NT2/D1 (cell line): Measurements from ENCODE around the gene LRMDA.

Source experiments
- DNase-seq: peaks from one replicate; pipeline ENCODE4 v3.0.0-alpha.2; 2011; ENCODE audit warnings: low read depth, low spot score
- H3K27me3 ChIP-seq: 2 replicates; pipeline ENCODE4 v1.6.0; 2011; ENCODE audit warnings: mild to moderate bottlenecking; ENCODE audit not compliant: insufficient read length, insufficient read depth
- H3K36me3 ChIP-seq: 2 replicates; pipeline ENCODE4 v1.6.1; 2011; ENCODE audit warnings: mild to moderate bottlenecking, low read length, mixed read lengths; ENCODE audit not compliant: insufficient read depth, insufficient read length
- H3K4me1 ChIP-seq: 2 replicates; pipeline ENCODE4 v1.5.1; 2011; ENCODE audit not compliant: insufficient read depth, insufficient read length
- H3K4me3 ChIP-seq: 2 replicates; pipeline ENCODE4 v1.5.1; 2011; ENCODE audit warnings: low read depth; ENCODE audit not compliant: insufficient read length
- H3K9ac ChIP-seq: 2 replicates; pipeline ENCODE4 v1.6.0; 2011; ENCODE audit warnings: low read depth; ENCODE audit not compliant: insufficient read length
- H3K9me3 ChIP-seq: 2 replicates; pipeline ENCODE4 v1.5.1; 2011; ENCODE audit warnings: mild to moderate bottlenecking, low read length; ENCODE audit not compliant: insufficient read depth
- SUZ12 ChIP-seq: IDR thresholded peaks from 2 replicates; pipeline ENCODE4 v1.6.1; 2011; ENCODE audit not compliant: insufficient read length, insufficient read depth; ENCODE audit errors: extremely low read depth
- YY1 ChIP-seq: IDR thresholded peaks from 2 replicates; pipeline ENCODE4 v1.6.1; 2011; ENCODE audit not compliant: insufficient read length, insufficient read depth
- ZNF274 ChIP-seq: IDR thresholded peaks from 2 replicates; pipeline ENCODE4 v1.6.1; 2011; ENCODE audit warnings: mild to moderate bottlenecking, low read depth, low read length

Gene LRMDA

GRCh38 chr10:75827587-75828021 lies 396.2 kb downstream of the LRMDA start:
- TF ChIP-seq YY1 (no peak), SUZ12 (no peak), ZNF274 (no peak)
- Histone ChIP-seq H3K4me3 (no peak overlapping the region), H3K4me1 (no peaks in the 10 kb centered on the region), H3K9ac (no peak overlapping the region), H3K36me3 (no peaks in the 10 kb centered on the region), H3K9me3 (no peaks in the 10 kb centered on the region), H3K27me3 (no peaks in the 10 kb centered on the region)
- no peak for DNase-seq

- Histone ChIP-seq H3K27me3 (no peaks in the 10 kb centered on the region), H3K9ac (no peak overlapping the region), H3K4me1 (no peaks in the 10 kb centered on the region), H3K4me3 (no peak overlapping the region), H3K9me3 (no peaks in the 10 kb centered on the region), H3K36me3 (no peaks in the 10 kb centered on the region)
- TF ChIP-seq SUZ12 (no peak), ZNF274 (no peak)
- DNase-seq: no peak
Observed at GRCh38 chr10:75828413-75828812, 397.0 kb downstream of the LRMDA start.

GRCh38 chr10:75836064-75836463 lies 404.6 kb downstream of the LRMDA start:
- H3K4me1 ChIP-seq: no peaks in the 10 kb centered on the region
- TF ChIP-seq SUZ12 (no peak), ZNF274 (no peak), YY1 (no peak)

GRCh38 chr10:75838486-75838885 lies 407.1 kb downstream of the LRMDA start:
- no peaks in the 10 kb centered on the region for H3K9me3 ChIP-seq
- TF ChIP-seq YY1 (no peak), SUZ12 (no peak), ZNF274 (no peak)
- no peaks in the 10 kb centered on the region for H3K4me1 ChIP-seq
- no peak overlapping the region for H3K4me3 ChIP-seq
- DNase-seq: no peak
- H3K9ac ChIP-seq: no peak overlapping the region
- H3K27me3 ChIP-seq: no peaks in the 10 kb centered on the region
- no peaks in the 10 kb centered on the region for H3K36me3 ChIP-seq

More at GRCh38 chr10:75836064-75836463, 404.6 kb downstream of the LRMDA start:
- H3K9me3 ChIP-seq: no peaks in the 10 kb centered on the region
- no peaks in the 10 kb centered on the region for H3K27me3 ChIP-seq
- no peak for DNase-seq
- no peak overlapping the region for H3K9ac ChIP-seq
- H3K36me3 ChIP-seq: no peaks in the 10 kb centered on the region
- no peak overlapping the region for H3K4me3 ChIP-seq

GRCh38 chr10:75839020-75839419 lies 407.6 kb downstream of the LRMDA start:
- H3K4me1 ChIP-seq: no peaks in the 10 kb centered on the region
- H3K9ac ChIP-seq: no peak overlapping the region
- DNase-seq: no peak
- H3K4me3 ChIP-seq: no peak overlapping the region
- H3K27me3 ChIP-seq: no peaks in the 10 kb centered on the region
- TF ChIP-seq SUZ12: no peak
- no peak for TF ChIP-seq ZNF274
- TF ChIP-seq YY1: no peak
- H3K9me3 ChIP-seq: no peaks in the 10 kb centered on the region
- no peaks in the 10 kb centered on the region for H3K36me3 ChIP-seq

GRCh38 chr10:75841266-75841665 lies 409.8 kb downstream of the LRMDA start:
- TF ChIP-seq SUZ12 (no peak), YY1 (no peak)
- Histone ChIP-seq H3K9me3 (no peaks in the 10 kb centered on the region), H3K36me3 (no peaks in the 10 kb centered on the region), H3K4me1 (no peaks in the 10 kb centered on the region), H3K9ac (no peak overlapping the region), H3K4me3 (no peak overlapping the region), H3K27me3 (no peaks in the 10 kb centered on the region)
- no peak for DNase-seq

GRCh38 chr10:75845176-75845947 lies 413.9 kb downstream of the LRMDA start:
- Histone ChIP-seq H3K27me3 (no peaks in the 10 kb centered on the region), H3K9ac (no peak overlapping the region), H3K9me3 (no peaks in the 10 kb centered on the region), H3K4me1 (no peaks in the 10 kb centered on the region), H3K4me3 (no peak overlapping the region), H3K36me3 (no peaks in the 10 kb centered on the region)
- TF ChIP-seq ZNF274: no peak
- no peak for TF ChIP-seq SUZ12
- TF ChIP-seq YY1: no peak
- DNase-seq: no peak

- DNase-seq: no peak
- TF ChIP-seq ZNF274 (no peak), SUZ12 (no peak), YY1 (no peak)
Observed at GRCh38 chr10:75847477-75847876, 416.1 kb downstream of the LRMDA start.

More at GRCh38 chr10:75847477-75847876, 416.1 kb downstream of the LRMDA start:
- Histone ChIP-seq H3K4me3 (no peak overlapping the region), H3K4me1 (no peaks in the 10 kb centered on the region), H3K36me3 (no peaks in the 10 kb centered on the region), H3K27me3 (no peaks in the 10 kb centered on the region), H3K9ac (no peak overlapping the region), H3K9me3 (no peaks in the 10 kb centered on the region)
